HTR-8/SVneo (cell line): Measurements from ENCODE around the gene RNF144A.
"Not testable (repeated sequence)": the region's sequence is repeated elsewhere in the genome, so short reads cannot be mapped to it uniquely, and the experiment has no call there.

ENCODE experiments used
- DNase-seq: peaks from one replicate; pipeline ENCODE4 v3.0.0; 2011; ENCODE audit warnings: low spot score, mixed read lengths; ENCODE audit not compliant: insufficient read length
- FAIRE-seq: peaks from 2 replicates; lab custom pipeline; 2011; peaks lifted over from hg19 to GRCh38; lab: Jason Lieb, UNC

Gene RNF144A

GRCh38 chr2:6927186-6927585, 10.0 kb downstream of the RNF144A start:
- DNase-seq, result no peak

GRCh38 chr2:6927753-6928152, 10.5 kb downstream of the RNF144A start:
- no peak for FAIRE-seq

More at GRCh38 chr2:6927186-6927585, 10.0 kb downstream of the RNF144A start:
- FAIRE-seq, result no peak

GRCh38 chr2:6928452-6928851, 11.2 kb downstream of the RNF144A start:
- no peak for DNase-seq
- FAIRE-seq, result no peak

More at GRCh38 chr2:6927753-6928152, 10.5 kb downstream of the RNF144A start:
- no peak for DNase-seq

GRCh38 chr2:6929196-6929819, 12.1 kb downstream of the RNF144A start:
- FAIRE-seq (no peak), DNase-seq (no peak)

GRCh38 chr2:6930923-6931647, 13.9 kb downstream of the RNF144A start:
- DNase-seq (no peak), FAIRE-seq (no peak)

GRCh38 chr2:6931753-6932152, 14.5 kb downstream of the RNF144A start:
- no peak for FAIRE-seq

GRCh38 chr2:6932206-6932605, 15.0 kb downstream of the RNF144A start:
- DNase-seq (no peak), FAIRE-seq (no peak)

More at GRCh38 chr2:6931753-6932152, 14.5 kb downstream of the RNF144A start:
- DNase-seq, result no peak

GRCh38 chr2:6932828-6933227, 15.6 kb downstream of the RNF144A start:
- FAIRE-seq (no peak), DNase-seq (no peak)

- no peak for FAIRE-seq
- no peak for DNase-seq
Measured at GRCh38 chr2:6933911-6934310, 16.7 kb downstream of the RNF144A start.

- no peak for FAIRE-seq
- no peak for DNase-seq
Measured at GRCh38 chr2:6934345-6934744, 17.1 kb downstream of the RNF144A start.

GRCh38 chr2:6934758-6935651, 17.8 kb downstream of the RNF144A start:
- DNase-seq (no peak), FAIRE-seq (no peak)

GRCh38 chr2:6935652-6936020, 18.4 kb downstream of the RNF144A start:
- DNase-seq, FAIRE-seq: not testable (repeated sequence)

GRCh38 chr2:6937157-6937556, 19.9 kb downstream of the RNF144A start:
- FAIRE-seq, result no peak

GRCh38 chr2:6937582-6937981, 20.4 kb downstream of the RNF144A start:
- FAIRE-seq (no peak), DNase-seq (no peak)

More at GRCh38 chr2:6937157-6937556, 19.9 kb downstream of the RNF144A start:
- no peak for DNase-seq

- FAIRE-seq (no peak), DNase-seq (no peak)
Measured at GRCh38 chr2:6939071-6939470, 21.9 kb downstream of the RNF144A start.

GRCh38 chr2:6940820-6941219, 23.6 kb downstream of the RNF144A start:
- no peak for DNase-seq
- no peak for FAIRE-seq

GRCh38 chr2:6941299-6942046, 24.3 kb downstream of the RNF144A start:
- FAIRE-seq (no peak), DNase-seq (no peak)

- no peak for DNase-seq
Measured at GRCh38 chr2:6942848-6943247, 25.6 kb downstream of the RNF144A start.

GRCh38 chr2:6943523-6943922, 26.3 kb downstream of the RNF144A start:
- DNase-seq (no peak), FAIRE-seq (no peak)

More at GRCh38 chr2:6942848-6943247, 25.6 kb downstream of the RNF144A start:
- FAIRE-seq, result no peak

- DNase-seq (no peak), FAIRE-seq (no peak)
Measured at GRCh38 chr2:6943971-6944370, 26.8 kb downstream of the RNF144A start.
